ENCODE results near the gene WNT5B. TPM values are rescaled to one million over a fixed set of nuclear protein-coding genes. Genes with fewer than 3 reads are reported as not detected.

Gene WNT5B
- total and polyA plus RNA-seq, 9 of the 15 experiments (the other 6 are each of a cell fraction or from before 2014, with no cell fraction given): 0.42 to 16.8 (median 5.4) TPM

- peak; percentile 82 to 97 for TF ChIP-seq ETV6 (IDR thresholded peaks at IDR 0.05; ENCODE audit: borderline replicate concordance in 1 of 2, low read depth in 2 of 2, low read length in 1 of 2)
- TF ChIP-seq ETV6 (CRISPR knock-in tag; IDR thresholded peaks at IDR 0.05; ENCODE audit: borderline replicate concordance): no peak
- TF ChIP-seq TCF15 (CRISPR knock-in tag; IDR thresholded peaks at IDR 0.05): no peak
- peak; percentile 54; the same call in 1 of the 2 replicates for TF ChIP-seq CBFA2T2 (conservative IDR thresholded peaks at IDR 0.05)
- no peak for TF ChIP-seq WHSC1 (IDR thresholded peaks at IDR 0.05; ENCODE audit: low read length)
- peak; percentile 66 for TF ChIP-seq ZFX (CRISPR knock-in tag; IDR thresholded peaks at IDR 0.05)
- TF ChIP-seq ZNF668 (CRISPR knock-in tag; IDR thresholded peaks at IDR 0.05): no peak
- peak; percentile 38 for TF ChIP-seq TCF3 (CRISPR knock-in tag; IDR thresholded peaks at IDR 0.05)
- TF ChIP-seq HMGN3 (IDR thresholded peaks at IDR 0.05; ENCODE audit: borderline replicate concordance, extremely low read depth, insufficient read length, low read depth, low read length): no peak
- TF ChIP-seq MTA3 (IDR thresholded peaks at IDR 0.05; ENCODE audit: borderline replicate concordance): 0 out of 2 replicates have a peak, but pooled peaks have one; percentile 73
- TF ChIP-seq FOXP1 (CRISPR knock-in tag; IDR thresholded peaks at IDR 0.05): no peak
- peak; percentile 64 for TF ChIP-seq MGA (IDR thresholded peaks at IDR 0.05)
- no peak for TF ChIP-seq ZNF551 (CRISPR knock-in tag; IDR thresholded peaks at IDR 0.05)
- no peak for TF ChIP-seq MED1 (CRISPR knock-in tag; IDR thresholded peaks at IDR 0.05; ENCODE audit: borderline replicate concordance)
- no peak for TF ChIP-seq POLR2H (tag; IDR thresholded peaks at IDR 0.05; ENCODE audit: low read depth)
- TF ChIP-seq DPF2 (IDR thresholded peaks at IDR 0.05): peak; percentile 45; the same call in 1 of the 2 replicates
These were observed 33.9 kb downstream of the WNT5B start (continued) for GRCh38 chr12:1662761-1663439.

All from K562 (cell line).